IMR-90 (cell line): ENCODE data around the gene C13orf46. TPM values are rescaled to one million over a fixed set of nuclear protein-coding genes. Genes with fewer than 3 reads are reported as not detected.

Experiments
- ATAC-seq: fragments of 200-7000 bp; cut with Tn5 transposase; 2 replicates; pipeline ENCODE4 v1.9.1; 2020; ENCODE audit warnings: low read depth, mild to moderate bottlenecking, moderate library complexity
- BruUV-seq: library from RNA; stranded (reverse); fragments of 400-500 nt; replicated peaks from 2 replicates; lab custom pipeline; 2021; lab: Mats Ljungman, UMichigan
- CTCF ChIA-PET: fragments of 300-600 bp; formaldehyde crosslinking; extraction: SDS; loops from one replicate; lab custom pipeline; 2021; ENCODE audit warnings: antibody characterized with exemption; lab: Yijun Ruan, JAX
- POLR2A ChIA-PET: fragments of 300-600 bp; sonication (Branson Sonifier 250); formaldehyde crosslinking; loops from one replicate; lab custom pipeline; 2022; ENCODE audit warnings: antibody characterized with exemption; ENCODE audit not compliant: unreplicated experiment; lab: Charles Lee
- DNase-seq: peaks from one replicate; pipeline ENCODE4 v3.0.0; 2013
- H2AFZ ChIP-seq: replicated peaks from 2 replicates; pipeline ENCODE3; 2013; ENCODE audit warnings: low read length, mild to moderate bottlenecking; ENCODE audit not compliant: poor library complexity
- H2AK5ac ChIP-seq: 2 replicates; pipeline ENCODE4 v1.6.1; 2013; ENCODE audit warnings: low read depth, low read length, inconsistent platforms
- H2AK9ac ChIP-seq: replicated peaks from 2 replicates; pipeline ENCODE3; 2013; ENCODE audit warnings: mild to moderate bottlenecking, low read depth, low read length, moderate library complexity; ENCODE audit not compliant: poor library complexity
- H2BK120ac ChIP-seq: 2 replicates; pipeline ENCODE4 v1.6.1; 2013; ENCODE audit warnings: low read depth, low read length, inconsistent platforms
- H2BK15ac ChIP-seq: 3 replicates; pipeline ENCODE4 v1.6.1; 2013; ENCODE audit warnings: low read depth, low read length, inconsistent platforms
- H2BK20ac ChIP-seq: 2 replicates; pipeline ENCODE4 v1.6.1; 2013; ENCODE audit warnings: low read depth, mild to moderate bottlenecking, inconsistent platforms, low read length, moderate library complexity
- H2BK5ac ChIP-seq: 2 replicates; pipeline ENCODE4 v1.6.1; 2013; ENCODE audit warnings: mild to moderate bottlenecking, low read depth, low read length, inconsistent platforms; ENCODE audit not compliant: poor library complexity, severe bottlenecking
- H3K14ac ChIP-seq: replicated peaks from 2 replicates; pipeline ENCODE4 v1.6.1; 2013; ENCODE audit warnings: low read depth, low read length, inconsistent platforms
- H3K18ac ChIP-seq: 2 replicates; pipeline ENCODE4 v1.6.1; 2013; ENCODE audit warnings: low read depth, low read length, control low read depth
- H3K23ac ChIP-seq: 2 replicates; pipeline ENCODE4 v1.6.1; 2013; ENCODE audit warnings: low read depth, low read length, inconsistent platforms
- H3K27ac ChIP-seq: 2 replicates; pipeline ENCODE4 v1.5.1; 2013; ENCODE audit warnings: mild to moderate bottlenecking, control low read depth, low read length; ENCODE audit not compliant: insufficient read depth
- H3K27me3 ChIP-seq: 2 replicates; pipeline ENCODE4 v1.6.1; 2013; ENCODE audit warnings: low read length; ENCODE audit not compliant: control insufficient read depth, insufficient read depth
- H3K36me3 ChIP-seq: 2 replicates; pipeline ENCODE4 v1.6.1; 2013; ENCODE audit warnings: low read length, mixed read lengths; ENCODE audit not compliant: control insufficient read depth, insufficient read depth
- H3K4ac ChIP-seq: 2 replicates; pipeline ENCODE4 v1.6.1; 2013; ENCODE audit warnings: low read depth, low read length, inconsistent platforms
- H3K4me1 ChIP-seq: 2 replicates; pipeline ENCODE4 v1.6.1; 2013; ENCODE audit warnings: low read length, mixed read lengths; ENCODE audit not compliant: control insufficient read depth, insufficient read depth
- H3K4me2 ChIP-seq: 2 replicates; pipeline ENCODE4 v1.6.1; 2013; ENCODE audit warnings: low read depth, mild to moderate bottlenecking, control low read depth, low read length, moderate library complexity
- H3K4me3 ChIP-seq: 2 replicates; pipeline ENCODE4 v1.5.1; 2013; ENCODE audit warnings: low read depth, mild to moderate bottlenecking, control low read depth, low read length, moderate library complexity; ENCODE audit not compliant: insufficient read depth
- H3K56ac ChIP-seq: 2 replicates; pipeline ENCODE4 v1.6.1; 2013; ENCODE audit warnings: low read length, inconsistent platforms; ENCODE audit not compliant: insufficient read depth; ENCODE audit errors: extremely low read depth
- H3K79me1 ChIP-seq, 2 experiments: 2 replicates each; pipeline ENCODE4 v1.6.1; 2013; ENCODE audit warnings: low read length in 2 of 2, inconsistent platforms in 1 of 2, low read depth in 1 of 2
- H3K9ac ChIP-seq: 2 replicates; pipeline ENCODE4 v1.6.1; 2013; ENCODE audit warnings: low read depth, low read length, control low read depth
- H3K9me1 ChIP-seq: 2 replicates; pipeline ENCODE4 v1.6.1; 2013; ENCODE audit warnings: low read length, inconsistent platforms; ENCODE audit not compliant: insufficient read depth
- H3K9me3 ChIP-seq: 2 replicates; pipeline ENCODE4 v1.6.1; 2013; ENCODE audit warnings: low read length; ENCODE audit not compliant: control insufficient read depth, insufficient read depth
- H4K20me1 ChIP-seq: 2 replicates; pipeline ENCODE4 v1.6.1; 2013; ENCODE audit warnings: low read length, inconsistent platforms; ENCODE audit not compliant: insufficient read depth
- H4K5ac ChIP-seq: 2 replicates; pipeline ENCODE4 v1.6.1; 2013; ENCODE audit warnings: mild to moderate bottlenecking, low read depth, low read length, control low read depth
- H4K8ac ChIP-seq, 2 experiments: 2 replicates each; pipeline ENCODE4 v1.6.1; 2013; ENCODE audit warnings: low read depth in 2 of 2, low read length in 2 of 2, control low read depth in 1 of 2, inconsistent platforms in 1 of 2
- H4K91ac ChIP-seq: 2 replicates; pipeline ENCODE4 v1.6.1; 2013; ENCODE audit warnings: low read depth, low read length, inconsistent platforms; ENCODE audit not compliant: insufficient read depth
- BHLHE40 ChIP-seq: fragments of 150-350 bp; IDR thresholded peaks from 2 replicates; pipeline ENCODE4 v1.6.1; 2016; ENCODE audit warnings: mild to moderate bottlenecking, low read depth, low read length
- CEBPB ChIP-seq: IDR thresholded peaks from 2 replicates; pipeline ENCODE4 v1.6.1; 2012; ENCODE audit warnings: low read depth, low read length, improper control_type of control experiment
- CHD1 ChIP-seq: IDR thresholded peaks from 2 replicates; pipeline ENCODE4 v1.6.1; 2012; ENCODE audit warnings: low read depth, low read length, improper control_type of control experiment
- FOS ChIP-seq: fragments of 150-350 bp; IDR thresholded peaks from 2 replicates; pipeline ENCODE4 v1.6.1; 2016; ENCODE audit warnings: low read depth, low read length
- MAZ ChIP-seq: IDR thresholded peaks from 2 replicates; pipeline ENCODE4 v1.6.1; 2012; ENCODE audit warnings: low read depth, mild to moderate bottlenecking, low read length, improper control_type of control experiment, moderate library complexity, borderline replicate concordance
- NFE2L2 ChIP-seq: fragments of 150-350 bp; IDR thresholded peaks from 2 replicates; pipeline ENCODE4 v1.6.1; 2016; ENCODE audit warnings: low read depth, mild to moderate bottlenecking, low read length
- RFX5 ChIP-seq: IDR thresholded peaks from 2 replicates; pipeline ENCODE4 v1.8.0; 2012; ENCODE audit warnings: low read depth, mild to moderate bottlenecking, low read length, moderate library complexity
- SMC3 ChIP-seq: fragments of 150-350 bp; IDR thresholded peaks from 2 replicates; pipeline ENCODE4 v1.6.1; 2016; ENCODE audit warnings: low read depth, mild to moderate bottlenecking, antibody characterized with exemption, low read length, moderate library complexity
- WGBS, 2 experiments: methylation state at CpG; one replicate each; pipeline versions ENCODE4 v1.1.5 to v1.1.7; 2013; ENCODE audit warnings: missing lambda C conversion rate in 2 of 2; ENCODE audit not compliant: insufficient read length in 1 of 2; ENCODE audit errors: extremely low coverage in 2 of 2; 5-methylcytosine and 5-hydroxymethylcytosine counted together
- dilution Hi-C: fragments of 300-500 bp; cut with HindIII; formaldehyde crosslinking; loops from one replicate; pipeline ENCODE4 v1.14.3; 2018; ENCODE audit warnings: low sequenced_read_pairs; ENCODE audit not compliant: unreplicated experiment
- in situ Hi-C: fragments of 300-500 bp; cut with MboI; formaldehyde crosslinking; loops from 3 replicates; pipeline ENCODE4 v1.14.3; 2019; ENCODE audit warnings: low sequenced_read_pairs, inconsistent platforms, mixed read lengths
- intact Hi-C: fragments of 100-400 bp; cut with micrococcal nuclease; formaldehyde crosslinking; loops from 2 replicates; pipeline ENCODE4 v1.10.0; 2022
- polyA plus RNA-seq, 3 experiments: library from polyadenylated mRNA; depleted of rRNA; stranded (reverse); fragments of >200 nt; gene quantifications; 2 replicates each; pipeline ENCODE4 v1.2.3, GENCODE V29; 2012; ENCODE audit warnings: low replicate concordance in 1 of 3
- total RNA-seq: library from RNA; depleted of rRNA; stranded (reverse); fragments of >200 nt; gene quantifications from 2 replicates; pipeline ENCODE4 v1.2.3, GENCODE V29; 2012
- TF ChIP-seq, protein P1 (sequence below): fragments of 150-350 bp; IDR thresholded peaks from 2 replicates; pipeline ENCODE4 v1.6.1; 2017; ENCODE audit warnings: mild to moderate bottlenecking, antibody characterized with exemption, low read length, low read depth
- TF ChIP-seq, protein P2 (sequence below): fragments of 150-350 bp; IDR thresholded peaks from 2 replicates; pipeline ENCODE4 v1.6.1; 2016; ENCODE audit warnings: low read depth, mild to moderate bottlenecking, low read length, moderate library complexity, borderline replicate concordance

Gene C13orf46
- total and polyA plus RNA-seq, 2 of the 4 experiments (the other 2 are of a cell fraction), result under 0.01 to 2.1 TPM

DNA sequence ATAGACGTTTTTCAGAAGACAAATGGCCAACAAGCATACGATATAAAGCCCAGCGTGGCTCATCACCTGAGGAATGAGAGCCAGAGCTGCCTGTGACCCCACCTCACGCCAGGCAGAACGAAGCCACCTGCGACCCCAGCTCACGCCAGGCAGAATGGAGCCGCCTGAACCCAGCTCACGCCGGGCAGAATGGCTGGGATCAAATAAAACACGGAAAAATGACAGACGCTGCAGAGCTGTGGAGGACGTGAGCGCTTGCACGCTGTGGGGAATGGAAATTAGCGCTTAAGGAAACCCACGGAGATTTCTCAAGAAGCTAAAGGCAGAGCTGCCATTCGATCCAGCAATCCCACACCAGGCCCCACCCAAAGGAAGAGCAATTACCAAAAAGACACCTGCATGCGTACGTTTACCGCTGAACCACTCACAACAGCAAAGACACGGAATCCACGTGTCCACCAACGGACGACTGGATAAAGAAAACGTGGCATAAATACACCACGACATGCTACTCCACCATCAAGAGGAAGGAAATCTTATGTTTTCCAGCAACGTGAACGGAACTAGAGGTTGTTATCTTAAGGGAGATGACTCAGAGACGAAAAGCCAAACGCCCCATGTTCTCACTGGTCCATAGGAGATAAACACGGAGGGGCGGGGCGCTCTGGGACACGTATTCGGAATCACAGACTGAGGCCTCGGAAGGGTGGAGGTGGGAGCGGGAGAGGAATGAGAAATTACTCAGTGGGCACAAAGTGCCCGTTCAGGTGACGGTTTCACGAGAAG is 30.7 kb upstream of the C13orf46 start (continued):
- no peak for TF ChIP-seq MAZ

DNA sequence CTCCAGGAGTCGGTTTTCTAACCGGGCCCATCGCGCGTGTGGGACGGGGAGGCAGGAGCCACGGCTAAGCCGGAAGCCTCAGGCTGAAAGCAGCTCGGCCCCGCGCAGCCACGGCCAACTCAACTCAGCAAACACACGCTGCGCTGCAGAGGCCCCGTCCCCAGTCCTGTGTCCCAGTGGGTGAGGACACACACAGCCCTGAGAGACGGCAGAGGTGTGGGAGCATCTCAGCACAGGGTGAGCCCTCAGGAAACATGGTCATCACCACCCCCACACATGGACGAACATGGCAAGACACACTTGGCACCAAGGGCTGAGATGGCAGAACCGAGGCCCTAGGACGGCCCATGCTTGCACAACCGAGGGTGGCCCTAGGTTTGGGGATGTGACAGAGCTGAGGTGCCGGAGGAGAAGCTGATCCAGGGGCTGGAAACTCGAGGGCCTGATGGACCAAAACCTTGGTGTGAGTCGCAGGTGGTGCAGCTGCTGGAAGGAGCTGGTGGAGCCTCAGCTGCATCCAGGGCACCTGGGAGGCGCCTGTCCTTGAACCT is 29.0 kb upstream of the C13orf46 start:
- dilution Hi-C loops, result no loop called here
- H3K4me1 ChIP-seq, result peaks cover 5% of the 10 kb centered on the region
- no peaks in the 10 kb centered on the region for H3K9me3 ChIP-seq
- no TSS peak for BruUV-seq
- H2BK5ac ChIP-seq, result no peak overlapping the region
- peaks cover 7 to 62% of the 10 kb centered on the region in 2 experiments; a peak in 3 of 4 replicates for H3K79me1 ChIP-seq
- DNase-seq (no peak), ATAC-seq (no peak)
- in situ Hi-C loops, result no loop called here
- H3K4ac ChIP-seq, result no peak overlapping the region
- H4K91ac ChIP-seq, result no peak overlapping the region
- H3K56ac ChIP-seq, result no peak overlapping the region
- H3K27ac ChIP-seq, result no peak overlapping the region
- H2BK15ac ChIP-seq, result no peak overlapping the region
- intact Hi-C loops, result no loop called here
- no peak overlapping the region for H3K4me2 ChIP-seq
- H3K18ac ChIP-seq, result no peak overlapping the region
- no peak overlapping the region for H2AFZ ChIP-seq
- H4K20me1 ChIP-seq, result peaks cover 6% of the 10 kb centered on the region
- H2BK120ac ChIP-seq, result no peak overlapping the region
- no peak overlapping the region for H3K14ac ChIP-seq
- CTCF ChIA-PET, result no interaction called here
- H3K9me1 ChIP-seq, result peaks cover 3% of the 10 kb centered on the region; the same call in 1 of the 2 replicates
- H3K9ac ChIP-seq, result no peak overlapping the region
- no peak overlapping the region; the same call in 1 of the 2 replicates for H2AK5ac ChIP-seq
- peaks cover 59% of the 10 kb centered on the region for H3K36me3 ChIP-seq
- POLR2A ChIA-PET, result no interaction called here
- H4K5ac ChIP-seq, result no peak overlapping the region
- H3K23ac ChIP-seq, result no peak overlapping the region
- H3K27me3 ChIP-seq, result no peaks in the 10 kb centered on the region
- H4K8ac ChIP-seq, result no peak overlapping the region; a peak in 1 of 4 replicates
- no peak overlapping the region for H2AK9ac ChIP-seq
- H2BK20ac ChIP-seq, result no peak overlapping the region
- 96% methylated on average over 5 of the region's 24 CpGs; no CpG with 5 or more reads in 1 of the 2 experiments for WGBS, 2 experiments
- TF ChIP-seq CEBPB (no peak), RFX5 (no peak), SMC3 (no peak), FOS (no peak), CHD1 (no peak), BHLHE40 (no peak), NFE2L2 (no peak)
- TF ChIP-seq, protein P1, sequence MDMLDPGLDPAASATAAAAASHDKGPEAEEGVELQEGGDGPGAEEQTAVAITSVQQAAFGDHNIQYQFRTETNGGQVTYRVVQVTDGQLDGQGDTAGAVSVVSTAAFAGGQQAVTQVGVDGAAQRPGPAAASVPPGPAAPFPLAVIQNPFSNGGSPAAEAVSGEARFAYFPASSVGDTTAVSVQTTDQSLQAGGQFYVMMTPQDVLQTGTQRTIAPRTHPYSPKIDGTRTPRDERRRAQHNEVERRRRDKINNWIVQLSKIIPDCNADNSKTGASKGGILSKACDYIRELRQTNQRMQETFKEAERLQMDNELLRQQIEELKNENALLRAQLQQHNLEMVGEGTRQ, result no peak
- TF ChIP-seq, protein P2, sequence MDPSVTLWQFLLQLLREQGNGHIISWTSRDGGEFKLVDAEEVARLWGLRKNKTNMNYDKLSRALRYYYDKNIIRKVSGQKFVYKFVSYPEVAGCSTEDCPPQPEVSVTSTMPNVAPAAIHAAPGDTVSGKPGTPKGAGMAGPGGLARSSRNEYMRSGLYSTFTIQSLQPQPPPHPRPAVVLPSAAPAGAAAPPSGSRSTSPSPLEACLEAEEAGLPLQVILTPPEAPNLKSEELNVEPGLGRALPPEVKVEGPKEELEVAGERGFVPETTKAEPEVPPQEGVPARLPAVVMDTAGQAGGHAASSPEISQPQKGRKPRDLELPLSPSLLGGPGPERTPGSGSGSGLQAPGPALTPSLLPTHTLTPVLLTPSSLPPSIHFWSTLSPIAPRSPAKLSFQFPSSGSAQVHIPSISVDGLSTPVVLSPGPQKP, result no peak
- H3K4me3 ChIP-seq, result no peak overlapping the region
